GM23248 (cell line): Measurements from ENCODE around the gene ATP6AP1. TPM values are rescaled to one million over a fixed set of nuclear protein-coding genes. Genes with fewer than 3 reads are reported as not detected.

Experiments used
- DNase-seq: peaks from one replicate; pipeline ENCODE4 v3.0.0-alpha.2; 2015
- H2AFZ ChIP-seq: fragments of 200-600 bp; sonication (generic); 2 replicates; pipeline ENCODE4 v1.6.1; 2016; ENCODE audit warnings: antibody characterized with exemption
- H3F3A ChIP-seq: fragments of 200-600 bp; sonication (generic); 2 replicates; pipeline ENCODE4 v1.6.1; 2016; ENCODE audit warnings: mild to moderate bottlenecking, antibody characterized with exemption, mixed run types; ENCODE audit not compliant: insufficient read depth
- H3K27ac ChIP-seq: fragments of 200-600 bp; sonication (generic); 2 replicates; pipeline ENCODE4 v1.5.1; 2016; ENCODE audit warnings: mild to moderate bottlenecking
- H3K27me3 ChIP-seq: fragments of 200-600 bp; sonication (generic); replicated peaks from 2 replicates; pipeline ENCODE4 v1.6.1; 2016; ENCODE audit warnings: mild to moderate bottlenecking; ENCODE audit not compliant: insufficient read depth
- H3K36me3 ChIP-seq: fragments of 200-600 bp; sonication (generic); 2 replicates; pipeline ENCODE4 v1.6.1; 2016; ENCODE audit warnings: low read depth, mild to moderate bottlenecking
- H3K4me1 ChIP-seq: fragments of 200-600 bp; sonication (generic); 2 replicates; pipeline ENCODE4 v1.6.1; 2016; ENCODE audit warnings: mild to moderate bottlenecking; ENCODE audit not compliant: insufficient read depth
- H3K4me2 ChIP-seq: fragments of 200-600 bp; sonication (generic); one replicate; pipeline ENCODE4 v1.6.1; 2016; ENCODE audit warnings: mild to moderate bottlenecking; ENCODE audit not compliant: unreplicated experiment
- H3K4me3 ChIP-seq: fragments of 200-600 bp; sonication (generic); 2 replicates; pipeline ENCODE4 v1.5.1; 2016; ENCODE audit warnings: mild to moderate bottlenecking
- H3K79me2 ChIP-seq: fragments of 200-600 bp; sonication (generic); 2 replicates; pipeline ENCODE4 v1.6.1; 2016; ENCODE audit warnings: mild to moderate bottlenecking; ENCODE audit not compliant: insufficient read depth
- H3K9ac ChIP-seq: fragments of 200-600 bp; sonication (generic); 2 replicates; pipeline ENCODE4 v1.6.1; 2016; ENCODE audit warnings: mild to moderate bottlenecking
- H3K9me2 ChIP-seq: fragments of 200-600 bp; sonication (generic); 2 replicates; pipeline ENCODE4 v1.6.1; 2016; ENCODE audit warnings: mixed run types, mild to moderate bottlenecking, moderate library complexity; ENCODE audit not compliant: insufficient read depth
- H3K9me3 ChIP-seq: fragments of 200-600 bp; sonication (generic); one replicate; pipeline ENCODE4 v1.6.1; 2017; ENCODE audit warnings: low read depth
- H4K20me1 ChIP-seq: fragments of 200-600 bp; sonication (generic); 2 replicates; pipeline ENCODE4 v1.6.0; 2016; ENCODE audit not compliant: insufficient read depth
- EZH2 ChIP-seq: fragments of 200-600 bp; sonication (generic); IDR thresholded peaks from 2 replicates; pipeline ENCODE4 v1.6.1; 2018; ENCODE audit warnings: antibody characterized with exemption, mild to moderate bottlenecking; ENCODE audit not compliant: insufficient read depth, poor library complexity, severe bottlenecking
- EZH2phosphoT487 ChIP-seq: fragments of 200-600 bp; sonication (generic); IDR thresholded peaks from 2 replicates; pipeline ENCODE4 v1.6.1; 2018; ENCODE audit warnings: antibody characterized with exemption, moderate library complexity, mild to moderate bottlenecking, low read depth; ENCODE audit not compliant: insufficient read depth
- WGBS, 2 experiments: methylation state at CpG; one replicate each; pipeline ENCODE4 v1.1.6; 2015 to 2017; ENCODE audit warnings: low lambda C conversion rate in 2 of 2, low coverage in 1 of 2; ENCODE audit errors: missing lambda C conversion rate in 2 of 2; 5-methylcytosine and 5-hydroxymethylcytosine counted together
- in situ Hi-C: fragments of 300-500 bp; cut with MboI; formaldehyde crosslinking; loops from 2 replicates; pipeline ENCODE4 v1.15.0; 2020
- polyA plus RNA-seq: library from polyadenylated mRNA; unstranded; fragments of >200 nt; fragmentation: Nextera tagmentation; extraction: Ambion mirVana; gene quantifications from 2 replicates; pipeline ENCODE4 v1.2.1, GENCODE V29; 2016
- total RNA-seq: library from RNA; depleted of rRNA; stranded (reverse); fragments of >200 nt; shearing (Covaris generic); gene quantifications from 2 replicates; pipeline ENCODE4 v1.2.3, GENCODE V29; 2014

ATP6AP1 gene
- total and polyA plus RNA-seq, 2 experiments from 2014 or later = 73.2 to 156 TPM

DNA sequence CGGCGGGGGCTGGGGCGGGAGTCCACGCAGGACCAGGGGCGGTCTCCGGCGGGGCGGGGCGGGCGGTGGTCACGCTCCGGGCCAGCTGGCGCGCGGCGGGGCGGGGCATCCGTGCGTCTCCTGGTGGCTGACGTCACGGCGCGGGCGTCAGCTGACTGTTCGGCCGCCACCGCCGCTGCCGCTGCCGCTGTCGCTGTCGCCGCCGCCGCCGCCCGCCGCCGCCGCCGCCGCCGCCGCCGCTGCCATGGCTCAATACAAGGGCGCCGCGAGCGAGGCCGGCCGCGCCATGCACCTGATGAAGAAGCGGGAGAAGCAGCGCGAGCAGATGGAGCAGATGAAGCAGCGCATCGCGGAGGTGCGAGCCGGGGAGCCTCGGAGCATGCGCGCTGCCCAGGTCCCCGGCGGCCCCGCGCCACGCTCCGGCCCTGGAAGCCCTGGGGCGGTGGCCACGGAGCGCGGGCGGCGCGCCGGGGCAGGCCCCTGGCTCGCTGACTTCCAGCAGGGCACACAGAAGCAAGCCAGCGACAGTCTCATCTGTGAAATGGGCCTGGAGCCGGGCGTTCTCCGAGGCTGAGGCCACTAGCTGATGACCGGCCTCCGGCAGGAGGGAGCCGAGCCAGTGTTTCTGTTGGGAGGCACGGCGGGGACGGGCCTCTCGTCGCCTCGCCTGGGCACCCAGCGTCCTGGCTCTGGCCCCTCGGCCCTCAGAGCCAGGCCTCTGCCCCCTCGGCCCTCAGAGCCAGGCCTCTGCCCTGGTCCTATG lies 15.7 kb downstream of the ATP6AP1 start, which contains the start of gene FAM50A:
Gene FAM50A (plus strand): TSS at position 150 of the 763 bp plus-strand sequence. CDS start 95 bp downstream, at position 245.
- 0% methylated on average over 4 to 16 of the region's 94 CpGs for WGBS, 2 experiments
- no peak for TF ChIP-seq EZH2
- TF ChIP-seq EZH2phosphoT487 = no peak
- in situ Hi-C loops = no loop called here
- no peaks in the 10 kb centered on the region for H3K36me3 ChIP-seq
- H3K4me1 ChIP-seq = peaks cover 5% of the 10 kb centered on the region; the same call in 1 of the 2 replicates
- peak within 1 kb of the TSS; percentile 76 for H3K4me2 ChIP-seq
- peaks cover 67% of the 10 kb centered on the region for H3K79me2 ChIP-seq
- peak; percentile 87 for DNase-seq
- peak within 1 kb of the TSS; percentile 72 for H3K4me3 ChIP-seq
- H3K27ac ChIP-seq = peak within 1 kb of the TSS; percentile 90
- no peaks in the 10 kb centered on the region for H4K20me1 ChIP-seq
- H3K27me3 ChIP-seq = no peaks in the 10 kb centered on the region
- H3K9me3 ChIP-seq = no peaks in the 10 kb centered on the region
- no peak within 1 kb of the TSS for H2AFZ ChIP-seq
- peak within 1 kb of the TSS; percentile 87 for H3K9ac ChIP-seq
- H3K9me2 ChIP-seq = no peaks in the 10 kb centered on the region
- H3F3A ChIP-seq = no peaks in the 10 kb centered on the region; the same call in 1 of the 2 replicates

- DNase-seq = peak; percentile 15
- Histone ChIP-seq H4K20me1 (no peaks in the 10 kb centered on the region), H2AFZ (no peak overlapping the region), H3K9me3 (no peaks in the 10 kb centered on the region), H3K4me3 (peak overlapping the region; percentile 72), H3K9ac (peak overlapping the region; percentile 87), H3K9me2 (no peaks in the 10 kb centered on the region), H3K79me2 (peaks cover 61% of the 10 kb centered on the region), H3K36me3 (no peaks in the 10 kb centered on the region), H3K27ac (peak overlapping the region; percentile 90), H3K4me1 (peaks cover 5% of the 10 kb centered on the region; the same call in 1 of the 2 replicates), H3K4me2 (peak overlapping the region; percentile 76), H3F3A (no peaks in the 10 kb centered on the region; the same call in 1 of the 2 replicates), H3K27me3 (no peaks in the 10 kb centered on the region)
- TF ChIP-seq EZH2phosphoT487 (no peak), EZH2 (no peak)
- in situ Hi-C loops = no loop called here
- 23 to 31% methylated on average over 5 to 10 of the region's 13 CpGs for WGBS, 2 experiments
These were observed 16.3 kb downstream of the ATP6AP1 start for GRCh38 chrX:154444755-154445246.

- no peaks in the 10 kb centered on the region; the same call in 1 of the 2 replicates for H3F3A ChIP-seq
- no peaks in the 10 kb centered on the region for H3K27me3 ChIP-seq
- peaks cover 51% of the 10 kb centered on the region for H3K79me2 ChIP-seq
- DNase-seq = no peak
- no peaks in the 10 kb centered on the region for H3K9me2 ChIP-seq
- no peak overlapping the region for H3K27ac ChIP-seq
- 98 to 100% methylated on average over 6 to 14 of the region's 16 CpGs for WGBS, 2 experiments
- no peaks in the 10 kb centered on the region for H3K9me3 ChIP-seq
- H3K4me2 ChIP-seq = no peak overlapping the region
- H2AFZ ChIP-seq = no peak overlapping the region
- peaks cover 5% of the 10 kb centered on the region; the same call in 1 of the 2 replicates for H3K4me1 ChIP-seq
- H4K20me1 ChIP-seq = no peaks in the 10 kb centered on the region
- H3K4me3 ChIP-seq = peak overlapping the region; percentile 72; the same call in 1 of the 2 replicates
- TF ChIP-seq EZH2 = no peak
- no peak for TF ChIP-seq EZH2phosphoT487
- no peak overlapping the region for H3K9ac ChIP-seq
- in situ Hi-C loops = no loop called here
- H3K36me3 ChIP-seq = no peaks in the 10 kb centered on the region
These were observed 17.3 kb downstream of the ATP6AP1 start for GRCh38 chrX:154445776-154446175.

GRCh38 chrX:154446430-154446829 lies 18.0 kb downstream of the ATP6AP1 start:
- in situ Hi-C loops = no loop called here
- H3K27me3 ChIP-seq = no peaks in the 10 kb centered on the region
- TF ChIP-seq EZH2 (no peak), EZH2phosphoT487 (no peak)
- peaks cover 48% of the 10 kb centered on the region for H3K79me2 ChIP-seq
- H3F3A ChIP-seq = no peaks in the 10 kb centered on the region; the same call in 1 of the 2 replicates
- no peaks in the 10 kb centered on the region for H3K36me3 ChIP-seq
- no peak overlapping the region for H3K9ac ChIP-seq
- WGBS, 2 experiments = 67 to 77% methylated on average over 3 to 12 of the region's 12 CpGs
- no peaks in the 10 kb centered on the region for H4K20me1 ChIP-seq
- peaks cover 5% of the 10 kb centered on the region; the same call in 1 of the 2 replicates for H3K4me1 ChIP-seq
- no peak overlapping the region for H3K4me2 ChIP-seq
- H2AFZ ChIP-seq = no peak overlapping the region
- H3K4me3 ChIP-seq = no peak overlapping the region
- DNase-seq = no peak
- H3K27ac ChIP-seq = no peak overlapping the region
- H3K9me3 ChIP-seq = no peaks in the 10 kb centered on the region
- H3K9me2 ChIP-seq = no peaks in the 10 kb centered on the region
